GM21390 (cell line): ENCODE data around the gene RALBP1.

Source experiments
- ATAC-seq: cut with Tn5 transposase; IDR thresholded peaks from one replicate; pipeline ENCODE4 v1.9.1; 2021; ENCODE audit not compliant: unreplicated experiment

RALBP1 gene

DNA sequence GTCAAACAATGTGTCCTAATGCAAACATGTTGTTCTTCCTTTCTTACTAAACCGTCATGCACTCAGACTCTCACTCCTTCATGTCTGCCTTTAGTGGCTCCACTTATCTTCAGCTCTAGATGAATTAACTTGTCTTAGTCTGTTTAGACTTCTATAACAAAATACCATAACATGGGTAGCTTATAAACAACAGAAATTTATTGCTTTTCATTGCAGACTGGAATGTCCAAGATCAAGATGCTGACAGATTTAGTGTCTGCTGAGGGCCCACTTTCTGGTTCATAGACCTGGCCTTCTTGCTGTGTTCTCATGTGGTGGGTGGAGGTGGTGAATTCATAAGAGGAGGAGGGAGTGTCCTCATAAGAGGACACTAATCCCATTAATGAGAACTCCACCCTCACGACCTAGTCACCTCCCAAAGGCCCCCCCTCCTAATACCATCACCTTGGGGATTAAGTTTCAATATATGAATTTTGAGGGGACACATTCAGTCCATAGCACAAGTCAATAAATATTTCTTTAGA, 32.3 kb downstream of the RALBP1 start:
- no peak for ATAC-seq

DNA sequence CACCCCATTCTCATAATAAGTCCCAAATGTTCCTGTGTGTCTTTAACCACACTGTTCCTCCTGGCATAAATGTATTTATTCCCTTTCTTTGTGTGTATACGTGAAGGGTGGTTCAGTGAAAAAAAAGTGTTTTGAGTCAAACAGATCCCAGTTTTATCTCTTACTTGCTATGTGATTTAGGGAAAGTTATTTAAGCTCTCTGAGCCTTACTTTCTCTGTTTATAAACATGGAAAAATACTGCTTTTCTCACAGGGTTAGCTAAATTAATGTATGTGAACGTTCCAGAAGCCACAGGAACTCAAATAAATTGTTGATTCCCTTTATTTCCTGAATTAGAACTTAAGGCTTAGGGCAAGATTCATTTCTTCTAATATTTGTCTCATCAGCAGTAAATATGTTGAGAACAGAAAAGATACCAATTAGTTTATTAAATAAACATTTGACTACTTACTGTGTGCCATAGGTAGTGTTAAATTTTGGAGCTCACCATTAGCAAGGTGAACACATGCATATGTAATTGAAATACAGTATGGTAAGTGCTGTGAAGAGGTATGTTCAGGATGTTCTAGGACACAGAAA, 33.2 kb downstream of the RALBP1 start:
- no peak for ATAC-seq

DNA sequence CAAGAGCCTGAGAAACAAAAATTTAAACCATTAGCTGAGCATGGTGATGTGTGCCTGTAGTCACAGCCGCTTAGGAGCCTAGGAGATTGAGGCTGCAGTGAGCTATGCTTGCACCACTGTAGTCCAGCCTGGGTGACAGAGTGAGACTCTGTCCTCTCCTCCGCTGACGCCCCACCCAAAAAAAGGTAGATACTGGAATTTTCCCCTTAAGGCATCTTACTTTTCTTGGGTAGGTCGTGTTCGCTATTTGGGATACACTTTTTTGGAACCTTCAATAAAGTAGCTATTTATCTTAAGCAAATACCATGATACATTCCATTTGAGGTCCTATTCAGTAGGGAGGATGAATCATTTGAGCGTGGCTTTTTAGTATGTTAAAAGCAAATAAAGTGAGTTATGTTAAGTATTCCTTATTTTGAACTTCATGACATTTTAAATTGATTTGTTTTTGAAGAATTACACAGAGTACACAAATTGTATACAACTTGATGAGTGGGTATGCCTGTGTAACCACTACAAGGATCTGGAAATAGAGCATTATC, 38.7 kb downstream of the RALBP1 start:
- ATAC-seq = no peak

DNA sequence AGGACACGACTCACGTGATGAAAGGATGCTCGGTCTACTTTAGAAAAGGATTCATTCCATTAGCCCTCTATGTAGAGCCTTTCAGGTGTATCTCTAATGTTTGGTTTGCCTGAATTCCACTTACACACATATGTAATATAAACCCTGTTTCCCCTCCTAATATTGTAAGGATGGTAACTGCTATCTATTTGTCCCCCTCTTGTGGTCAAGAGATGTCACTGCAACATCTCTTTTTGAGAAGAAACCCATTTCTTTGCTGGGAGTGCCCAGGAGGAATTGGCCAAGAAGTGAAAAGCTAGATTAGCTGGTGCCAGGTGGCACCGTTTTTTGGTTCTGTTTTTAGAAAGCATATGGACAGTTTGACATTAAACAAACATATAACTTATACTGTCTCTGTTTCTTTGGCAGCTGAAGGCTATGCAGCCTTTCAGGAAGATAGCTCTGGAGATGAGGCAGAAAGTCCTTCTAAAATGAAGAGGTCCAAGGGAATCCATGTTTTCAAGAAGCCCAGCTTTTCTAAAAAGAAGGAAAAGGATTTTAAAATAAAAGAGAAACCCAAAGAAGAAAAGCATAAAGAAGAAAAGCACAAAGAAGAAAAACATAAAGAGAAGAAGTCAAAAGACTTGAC, 41.2 kb downstream of the RALBP1 start:
- no peak for ATAC-seq

DNA sequence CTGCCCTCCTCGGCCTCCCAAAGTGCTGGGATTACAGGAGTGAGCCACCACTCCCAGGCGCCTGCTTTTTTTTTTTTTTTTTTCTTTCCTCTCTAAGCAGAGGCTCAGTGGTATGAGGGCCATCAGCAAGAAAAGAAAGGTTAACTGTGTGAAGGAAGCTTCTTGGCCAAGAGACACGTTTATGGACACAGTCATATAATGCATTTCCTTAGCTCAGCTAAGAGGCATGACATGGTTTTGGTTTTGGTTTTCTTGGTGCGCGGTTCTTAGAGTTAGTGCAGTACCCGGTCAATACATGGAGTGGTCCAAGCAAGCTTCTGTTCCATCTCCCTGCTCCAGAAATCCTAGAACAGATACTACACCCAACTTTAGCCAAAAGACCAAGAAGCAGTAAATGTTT, 42.6 kb downstream of the RALBP1 start:
- ATAC-seq = no peak

DNA sequence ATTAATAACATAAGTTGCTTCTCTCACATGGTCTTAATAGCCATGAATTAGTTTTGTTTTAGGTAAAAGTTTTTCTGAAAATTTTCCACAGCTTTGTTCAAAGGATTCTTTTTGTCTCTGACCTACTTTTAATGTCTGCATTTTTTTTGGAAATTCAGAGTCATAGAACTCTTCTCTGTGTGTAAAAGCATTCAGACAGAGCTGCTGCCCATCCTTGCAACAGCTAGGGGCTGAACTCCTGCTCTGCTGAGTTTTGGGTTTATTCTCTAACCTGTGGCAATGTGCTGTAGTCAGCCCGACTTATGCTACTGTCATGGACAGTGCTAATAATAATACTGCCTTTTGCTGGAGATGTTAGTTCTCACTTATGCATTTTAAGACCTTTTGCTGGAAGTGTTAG, 44.1 kb downstream of the RALBP1 start:
- no peak for ATAC-seq

DNA sequence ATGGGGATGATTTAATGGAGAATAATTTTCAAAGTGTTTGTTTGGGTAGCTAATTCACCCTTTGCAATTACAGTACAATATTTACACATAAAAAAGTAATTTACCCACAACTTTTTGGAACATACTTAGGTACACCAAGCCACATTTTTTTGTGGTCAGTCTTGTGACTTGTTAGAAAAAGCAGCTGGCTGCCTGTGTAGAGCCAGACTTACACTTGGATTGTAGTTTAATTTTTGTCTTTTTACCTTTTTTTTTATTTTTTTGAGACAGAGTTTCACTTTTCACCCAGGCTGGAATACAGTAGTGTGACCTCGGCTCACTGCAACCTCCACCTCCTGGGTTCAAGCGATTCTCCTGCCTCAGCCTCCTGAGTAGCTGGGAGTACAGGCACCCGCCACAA, 45.4 kb downstream of the RALBP1 start:
- no peak for ATAC-seq

DNA sequence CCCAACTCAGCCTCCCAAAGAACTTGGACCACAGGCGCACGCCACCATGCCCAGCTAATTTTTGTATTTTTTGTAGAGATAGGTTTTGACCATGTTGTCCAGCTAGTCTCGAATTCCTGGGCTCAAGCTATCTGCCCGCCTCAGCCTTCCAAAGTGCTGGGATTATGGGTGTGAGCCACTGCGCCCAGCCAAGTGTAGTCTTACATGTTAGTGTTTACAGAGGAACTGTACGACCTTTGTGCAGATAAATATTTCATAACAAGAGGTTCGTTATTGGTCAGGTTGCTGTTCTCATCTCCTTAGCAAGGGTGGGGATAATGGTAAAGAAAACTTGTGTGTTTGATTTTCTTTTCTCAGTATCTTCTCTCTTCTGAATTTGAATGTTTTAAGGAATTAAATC, 46.5 kb downstream of the RALBP1 start:
- ATAC-seq = no peak

DNA sequence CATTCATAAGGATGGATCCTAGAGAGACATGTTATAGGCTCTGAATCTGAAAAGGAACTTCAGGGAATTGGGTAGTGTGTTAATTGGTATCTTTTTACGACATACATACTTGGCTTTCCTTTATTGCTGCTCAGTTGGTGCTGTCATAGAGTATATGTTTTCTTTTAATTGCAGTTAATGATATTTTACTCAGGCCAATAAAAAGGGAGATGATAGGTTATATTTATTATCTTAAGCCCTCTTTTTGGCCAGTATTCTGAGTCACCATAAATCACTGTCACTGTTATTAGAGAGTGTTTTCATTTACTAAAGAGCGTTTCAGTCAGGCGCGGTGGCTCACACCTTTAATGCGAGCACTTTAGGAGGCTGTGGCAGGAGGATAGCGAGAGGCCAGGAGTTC, 47.6 kb downstream of the RALBP1 start:
- ATAC-seq = no peak

DNA sequence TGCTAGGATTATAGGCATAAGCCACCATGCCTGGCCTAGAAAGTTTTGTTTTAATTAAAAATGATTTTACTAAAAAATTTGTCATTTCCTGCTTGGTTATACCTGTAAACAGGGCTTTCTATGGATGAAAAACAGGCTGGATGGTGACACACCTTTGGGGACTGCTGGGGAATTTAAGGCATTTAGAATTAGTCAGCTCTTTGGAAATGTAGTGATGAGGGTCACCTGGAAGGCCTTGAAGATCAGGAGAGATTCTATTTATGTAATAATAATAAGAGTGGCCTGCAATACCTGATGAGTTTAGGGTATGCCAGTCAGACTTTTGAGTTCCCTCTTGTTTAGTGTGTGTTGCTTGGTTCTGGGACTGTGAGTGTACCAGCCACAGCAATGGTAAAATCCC, 51.1 kb downstream of the RALBP1 start:
- ATAC-seq = no peak

DNA sequence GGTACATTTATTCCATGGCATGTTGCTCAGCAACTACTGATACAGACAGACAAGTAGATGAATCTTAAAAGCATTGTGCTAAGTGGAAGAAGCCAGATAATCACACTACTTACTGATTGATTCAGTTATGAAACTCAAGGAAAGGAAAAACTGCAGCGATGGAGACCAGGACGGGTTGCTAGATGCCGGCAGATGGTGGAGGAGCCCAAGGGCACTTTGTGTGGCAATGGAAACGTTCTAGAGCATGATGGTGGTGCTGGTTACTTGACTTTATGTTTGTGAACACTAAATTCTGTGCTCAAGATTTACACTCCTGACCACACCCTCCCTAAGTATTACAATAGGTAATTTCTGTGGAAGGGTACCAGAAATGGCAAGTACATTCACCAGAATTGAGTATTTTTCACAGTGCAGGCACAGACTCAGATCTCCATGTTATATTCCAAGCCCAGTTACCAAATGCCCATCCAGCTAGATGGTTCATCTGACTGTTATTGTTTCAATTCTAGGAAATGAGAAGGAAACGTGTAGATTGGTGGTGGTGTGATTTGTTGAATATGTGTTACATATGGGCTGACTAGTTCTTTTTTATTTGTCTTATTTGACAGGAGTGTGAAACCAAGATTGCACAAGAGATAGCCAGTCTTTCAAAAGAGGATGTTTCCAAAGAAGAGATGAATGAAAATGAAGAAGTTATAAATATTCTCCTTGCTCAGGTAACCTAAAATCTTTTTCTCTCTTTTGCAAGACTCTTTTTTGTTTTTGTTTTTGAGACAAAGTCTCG, 55.1 kb downstream of the RALBP1 start:
- ATAC-seq = no peak

DNA sequence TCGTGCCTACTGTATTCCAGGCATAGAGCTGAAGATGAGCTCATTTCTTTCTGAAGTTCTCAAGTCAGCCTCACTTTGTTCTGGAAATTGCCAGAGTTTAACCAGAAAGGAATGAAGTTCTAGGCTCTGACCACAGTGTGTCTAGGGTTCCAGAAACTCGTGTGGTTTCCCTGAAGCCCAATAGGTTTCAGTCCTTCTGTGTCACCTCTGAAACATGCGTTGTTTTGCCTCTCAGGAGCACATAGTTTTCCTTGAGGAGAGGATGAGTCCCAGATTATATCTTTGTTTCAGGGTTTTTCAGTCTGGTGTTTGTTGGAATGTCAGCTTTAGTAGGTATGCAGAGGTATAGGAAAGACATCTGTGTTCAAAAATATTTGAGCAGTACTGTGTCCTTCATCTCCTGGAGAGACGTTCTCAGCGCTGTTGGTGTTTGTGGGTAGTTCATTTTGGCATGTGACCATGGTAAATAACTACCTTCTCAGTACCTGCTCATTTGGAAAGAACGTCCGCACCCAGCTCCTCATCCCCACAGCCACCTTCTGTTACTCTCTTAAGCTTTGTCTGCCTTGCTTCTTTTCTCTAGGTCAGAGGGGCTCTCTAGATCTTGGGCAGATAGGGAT, 56.6 kb downstream of the RALBP1 start:
- ATAC-seq = no peak

DNA sequence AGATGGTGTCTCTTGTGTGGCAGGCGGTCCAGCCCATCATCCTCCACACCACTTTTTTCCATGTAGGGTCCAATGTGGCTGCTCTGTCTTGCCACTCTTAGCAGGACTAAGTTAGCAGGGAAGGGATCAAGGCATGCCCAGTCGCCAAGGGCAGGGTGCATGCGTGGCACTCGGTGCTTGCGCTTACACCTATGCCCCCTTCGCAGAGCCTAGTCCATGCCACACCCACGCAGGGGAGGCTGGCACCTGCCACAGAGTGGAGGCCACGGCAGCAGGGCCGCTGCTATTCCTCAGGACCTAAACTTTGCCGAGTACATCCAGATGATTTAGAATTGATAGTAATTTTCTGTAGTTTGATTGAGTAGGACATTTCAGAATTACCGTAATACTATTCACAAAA, 59.5 kb downstream of the RALBP1 start:
- ATAC-seq = no peak

DNA sequence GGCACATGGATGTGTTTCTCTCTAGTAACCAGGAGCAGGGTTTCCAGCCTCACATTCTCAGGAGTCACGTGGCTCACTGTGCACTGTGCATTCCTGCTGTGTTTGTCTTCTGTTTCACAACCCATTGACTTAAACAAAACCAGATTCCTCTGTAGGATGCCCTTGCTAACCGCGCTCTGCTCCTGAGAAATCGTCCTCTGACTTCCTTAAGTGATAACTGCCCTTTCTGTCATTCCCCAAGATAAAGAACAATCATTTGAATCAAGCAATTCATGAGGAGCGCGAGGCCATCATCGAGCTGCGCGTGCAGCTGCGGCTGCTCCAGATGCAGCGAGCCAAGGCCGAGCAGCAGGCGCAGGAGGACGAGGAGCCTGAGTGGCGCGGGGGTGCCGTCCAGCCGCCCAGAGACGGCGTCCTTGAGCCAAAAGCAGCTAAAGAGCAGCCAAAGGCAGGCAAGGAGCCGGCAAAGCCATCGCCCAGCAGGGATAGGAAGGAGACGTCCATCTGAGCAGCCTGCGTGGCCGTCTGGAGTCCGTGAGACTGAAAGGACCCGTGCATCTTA, 60.2 kb downstream of the RALBP1 start:
- no peak for ATAC-seq

DNA sequence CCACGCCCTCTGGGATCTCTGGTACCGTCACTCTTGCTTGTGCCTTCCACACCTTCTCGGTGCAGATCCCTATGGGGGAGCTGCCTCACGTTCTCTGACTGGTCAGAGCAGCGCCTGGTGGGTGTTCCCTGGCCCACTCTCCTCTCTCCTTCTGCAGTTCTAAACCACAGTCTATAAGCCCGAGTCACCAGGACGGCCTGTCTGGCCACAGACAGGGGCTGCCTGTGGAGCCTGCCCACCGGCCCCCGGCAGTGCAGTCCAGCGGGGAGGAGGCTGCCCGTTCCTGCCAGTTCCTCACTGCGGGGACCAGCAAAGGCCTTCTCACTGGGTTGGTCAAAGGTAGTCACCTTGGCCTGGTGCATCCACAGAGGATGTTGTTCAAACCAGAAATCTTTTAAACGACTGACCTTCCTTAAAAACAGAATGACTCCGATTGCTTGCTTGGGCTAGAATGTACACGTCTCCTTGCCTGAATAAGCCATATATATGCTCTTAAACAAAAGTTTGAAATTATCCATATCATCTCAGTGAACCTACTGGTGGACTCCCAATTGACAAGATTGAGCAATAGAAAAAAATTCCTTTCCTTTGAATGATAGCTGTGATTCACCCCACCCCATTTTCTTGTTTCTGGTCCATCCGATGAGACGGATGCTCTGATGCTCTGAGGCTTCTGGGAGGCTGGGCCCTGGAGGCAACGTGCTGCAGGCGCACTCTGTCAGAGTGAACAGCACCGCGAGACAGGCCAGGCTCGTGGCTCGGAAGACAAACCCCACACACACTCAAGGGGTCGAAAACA, 61.2 kb downstream of the RALBP1 start:
- ATAC-seq = no peak

DNA sequence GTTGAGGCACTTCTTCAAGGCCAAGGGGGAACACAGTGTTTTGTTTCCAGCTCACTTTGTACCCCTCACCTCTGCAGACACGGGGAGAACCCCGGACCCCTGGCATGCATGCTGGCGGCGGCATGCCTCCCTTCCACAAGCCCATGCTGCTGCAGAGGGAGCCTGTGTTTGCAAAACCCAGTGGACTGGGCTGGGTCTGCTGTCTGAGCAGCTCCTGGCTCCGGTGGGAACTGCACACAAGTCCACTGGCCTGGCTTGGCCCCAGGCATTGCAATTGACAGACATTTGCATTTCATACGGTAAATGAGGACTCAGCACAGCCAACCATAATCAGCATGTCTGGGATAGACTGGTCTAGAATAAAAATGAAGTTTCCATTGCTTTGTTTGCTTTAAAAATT, 62.4 kb downstream of the RALBP1 start:
- ATAC-seq = no peak

DNA sequence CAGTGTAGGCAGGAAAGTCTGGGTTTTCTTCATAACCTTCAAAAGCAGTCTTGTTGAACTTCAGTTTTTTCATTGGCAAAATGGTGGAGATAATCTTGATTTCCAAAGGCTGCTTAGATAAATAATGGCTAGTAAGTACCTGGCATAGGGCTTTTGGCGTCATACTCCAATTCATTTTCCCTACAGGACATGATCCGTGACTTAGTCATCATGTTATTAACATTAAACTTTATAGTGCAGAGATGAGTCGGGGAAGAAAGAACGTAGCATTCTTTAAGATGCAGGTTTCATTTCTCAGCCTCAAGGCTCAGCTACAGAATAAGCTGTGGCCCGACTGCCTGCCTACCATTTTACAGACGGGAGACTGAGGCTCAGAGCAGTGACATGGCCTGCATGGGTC, 64.0 kb downstream of the RALBP1 start:
- ATAC-seq = no peak

DNA sequence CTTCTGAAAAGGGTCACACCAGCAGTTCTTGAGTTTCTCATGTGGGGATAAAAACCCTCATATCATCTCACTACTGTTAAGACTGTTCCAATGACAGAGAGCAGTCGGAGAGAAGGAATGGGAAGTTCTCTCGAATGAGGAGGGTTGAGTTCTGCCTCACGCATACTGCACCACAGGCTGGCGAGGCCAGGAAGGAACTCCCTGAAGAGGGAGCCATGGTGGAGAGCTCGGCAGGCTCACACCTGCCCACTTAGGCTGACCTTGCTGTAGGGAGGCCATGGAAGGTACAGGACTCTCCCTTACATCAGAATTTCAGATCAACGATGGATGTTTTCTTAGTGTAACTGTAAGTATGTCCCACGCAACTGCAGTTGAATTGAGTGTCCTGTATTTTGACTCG, 64.6 kb downstream of the RALBP1 start:
- ATAC-seq = no peak

DNA sequence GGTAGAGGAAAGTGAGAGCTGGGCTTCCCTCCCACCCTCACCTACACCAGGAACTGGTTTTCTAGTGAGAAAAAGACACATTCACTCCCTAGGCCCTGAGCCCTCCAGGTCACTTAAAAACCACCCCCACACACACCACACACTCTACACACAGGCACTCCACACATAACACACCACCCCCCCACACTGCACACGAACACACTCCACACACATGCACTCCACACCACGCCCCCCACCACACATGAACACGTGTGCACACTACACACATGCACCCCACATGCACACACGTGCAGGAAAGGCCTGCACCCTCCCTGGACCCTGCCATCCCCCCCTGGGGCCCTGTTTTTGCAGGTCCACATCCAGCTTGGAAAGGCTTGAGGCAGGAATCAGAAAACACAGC, 67.6 kb downstream of the RALBP1 start:
- no peak for ATAC-seq

DNA sequence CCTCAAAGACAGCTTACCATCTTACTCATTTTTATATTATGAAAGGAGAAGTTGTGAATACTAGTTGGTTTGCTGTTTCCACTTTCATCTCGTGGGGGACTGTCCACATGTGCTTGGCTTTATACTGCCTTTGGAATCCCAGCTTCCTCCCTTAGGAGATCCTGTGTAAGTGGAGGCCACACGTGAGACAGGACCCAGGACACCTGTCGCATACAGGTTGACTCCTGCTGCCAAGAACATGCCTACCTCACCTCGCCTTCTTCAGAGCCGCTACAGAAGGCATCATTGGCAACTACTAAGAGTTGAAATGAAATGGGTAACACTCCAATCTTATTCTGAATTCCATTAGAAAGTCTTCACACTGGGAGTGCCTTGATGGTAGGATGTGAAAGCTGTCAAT, 69.7 kb downstream of the RALBP1 start:
- no peak for ATAC-seq
